ENCODE data around the gene PPFIA4.

Gene PPFIA4

GRCh38 chr1:203124011-203124410, 97.7 kb downstream of the PPFIA4 start:
- H3K27ac ChIP-seq: no peak overlapping the region
- no peak for TF ChIP-seq ZFX (IDR thresholded peaks at IDR 0.05; ENCODE audit: borderline replicate concordance)
- no peak for TF ChIP-seq CTCF (IDR thresholded peaks at IDR 0.05)

GRCh38 chr1:203124546-203125317, 98.4 kb downstream of the PPFIA4 start:
- no peak overlapping the region for H3K27ac ChIP-seq
- TF ChIP-seq CTCF (IDR thresholded peaks at IDR 0.05) (no peak), ZFX (IDR thresholded peaks at IDR 0.05; ENCODE audit: borderline replicate concordance) (no peak)

GRCh38 chr1:203126151-203126865, 100.0 kb downstream of the PPFIA4 start:
- H3K27ac ChIP-seq: no peak overlapping the region
- TF ChIP-seq ZFX (IDR thresholded peaks at IDR 0.05; ENCODE audit: borderline replicate concordance) (no peak), CTCF (IDR thresholded peaks at IDR 0.05) (peak; percentile 49)

GRCh38 chr1:203126866-203127665, 100.8 kb downstream of the PPFIA4 start:
- TF ChIP-seq CTCF (IDR thresholded peaks at IDR 0.05) (no peak), ZFX (IDR thresholded peaks at IDR 0.05; ENCODE audit: borderline replicate concordance) (no peak)
- H3K27ac ChIP-seq: no peak overlapping the region

GRCh38 chr1:203127666-203128430, 101.6 kb downstream of the PPFIA4 start, which contains the start of gene ADORA1:
TSS of gene ADORA1 (plus strand) at chr1:203127726. CDS start at chr1:203128842, 1,116 bp downstream.
- 0 out of 2 replicates have a peak, but pooled peaks have one; percentile 6 for TF ChIP-seq CTCF (IDR thresholded peaks at IDR 0.05)
- TF ChIP-seq ZFX (IDR thresholded peaks at IDR 0.05; ENCODE audit: borderline replicate concordance): no peak
- no peak within 1 kb of the TSS for H3K27ac ChIP-seq

- TF ChIP-seq ZFX (IDR thresholded peaks at IDR 0.05; ENCODE audit: borderline replicate concordance): no peak
- no peak for TF ChIP-seq CTCF (IDR thresholded peaks at IDR 0.05)
- no peak overlapping the region for H3K27ac ChIP-seq
Measured at GRCh38 chr1:203128431-203128715, 102.1 kb downstream of the PPFIA4 start.

Data from 22Rv1 (cell line).